ENCODE measurements around the gene POC1A. TPM values are rescaled to one million over a fixed set of nuclear protein-coding genes. Genes with fewer than 3 reads are reported as not detected.
"Not testable (repeated sequence)": the region's sequence is repeated elsewhere in the genome, so short reads cannot be mapped to it uniquely, and the experiment has no call there.

The POC1A gene
- total RNA-seq, 3 donors from 2014 or later = 9.7 to 14.3 (median 11.7) TPM

GRCh38 chr3:52036222-52036694 lies 118.0 kb downstream of the POC1A start:
- DNase-seq (no peak), ATAC-seq (no peak)
- Mint-ChIP-seq H3K4me1 (ENCODE audit: low read depth) (no peaks in the 10 kb centered on the region), H3K9me3 (no peaks in the 10 kb centered on the region), H3K4me3 (no peak overlapping the region), H3K27me3 (ENCODE audit: low read depth) (peaks cover 2% of the 10 kb centered on the region), H3K36me3 (ENCODE audit: insufficient read depth) (no peaks in the 10 kb centered on the region)

- no peak overlapping the region for H3K4me3 Mint-ChIP-seq
- no peaks in the 10 kb centered on the region for H3K9me3 Mint-ChIP-seq
- H3K4me1 Mint-ChIP-seq (ENCODE audit: low read depth) = no peaks in the 10 kb centered on the region
- no peaks in the 10 kb centered on the region for H3K36me3 Mint-ChIP-seq (ENCODE audit: insufficient read depth)
- ATAC-seq (no peak), DNase-seq (no peak)
- peaks cover 2% of the 10 kb centered on the region for H3K27me3 Mint-ChIP-seq (ENCODE audit: low read depth)
These were observed 119.6 kb downstream of the POC1A start for GRCh38 chr3:52034651-52035050.

GRCh38 chr3:52034212-52034611 lies 120.0 kb downstream of the POC1A start:
- H3K9me3 Mint-ChIP-seq = no peaks in the 10 kb centered on the region
- H3K36me3 Mint-ChIP-seq (ENCODE audit: insufficient read depth) = no peaks in the 10 kb centered on the region
- H3K4me1 Mint-ChIP-seq (ENCODE audit: low read depth) = no peaks in the 10 kb centered on the region
- no peak overlapping the region for H3K4me3 Mint-ChIP-seq
- DNase-seq (no peak), ATAC-seq (no peak)
- no peaks in the 10 kb centered on the region for H3K27me3 Mint-ChIP-seq (ENCODE audit: low read depth)

- not testable (repeated sequence) for H3K36me3 Mint-ChIP-seq (ENCODE audit: insufficient read depth); H3K4me1 Mint-ChIP-seq (ENCODE audit: low read depth); H3K27me3 Mint-ChIP-seq (ENCODE audit: low read depth); ATAC-seq; DNase-seq; H3K9me3 Mint-ChIP-seq; H3K4me3 Mint-ChIP-seq
These were observed 120.5 kb downstream of the POC1A start for GRCh38 chr3:52033748-52034147.

- ATAC-seq (no peak), DNase-seq (no peak)
- H3K36me3 Mint-ChIP-seq (ENCODE audit: insufficient read depth) = no peaks in the 10 kb centered on the region
- no peaks in the 10 kb centered on the region for H3K9me3 Mint-ChIP-seq
- no peaks in the 10 kb centered on the region for H3K4me1 Mint-ChIP-seq (ENCODE audit: low read depth)
- H3K27me3 Mint-ChIP-seq (ENCODE audit: low read depth) = no peaks in the 10 kb centered on the region
- no peak overlapping the region for H3K4me3 Mint-ChIP-seq
These were observed 121.4 kb downstream of the POC1A start for GRCh38 chr3:52032702-52033408.

GRCh38 chr3:52031896-52032295 lies 122.3 kb downstream of the POC1A start:
- Mint-ChIP-seq H3K4me1 (ENCODE audit: low read depth) (no peaks in the 10 kb centered on the region), H3K27me3 (ENCODE audit: low read depth) (no peaks in the 10 kb centered on the region), H3K4me3 (no peak overlapping the region), H3K9me3 (no peaks in the 10 kb centered on the region), H3K36me3 (ENCODE audit: insufficient read depth) (no peaks in the 10 kb centered on the region)
- DNase-seq = no peak
- no peak for ATAC-seq

- Mint-ChIP-seq H3K36me3 (ENCODE audit: insufficient read depth) (no peaks in the 10 kb centered on the region), H3K4me1 (ENCODE audit: low read depth) (no peaks in the 10 kb centered on the region), H3K27me3 (ENCODE audit: low read depth) (no peaks in the 10 kb centered on the region), H3K9me3 (no peaks in the 10 kb centered on the region), H3K4me3 (no peak overlapping the region)
- ATAC-seq = no peak
- no peak for DNase-seq
These were observed 123.4 kb downstream of the POC1A start for GRCh38 chr3:52030714-52031310.

GRCh38 chr3:52029535-52029934 lies 124.7 kb downstream of the POC1A start:
- ATAC-seq (no peak), DNase-seq (no peak)
- H3K4me1 Mint-ChIP-seq (ENCODE audit: low read depth) = no peaks in the 10 kb centered on the region

GRCh38 chr3:52029053-52029452 lies 125.2 kb downstream of the POC1A start:
- DNase-seq (no peak), ATAC-seq (no peak)
- no peaks in the 10 kb centered on the region for H3K4me1 Mint-ChIP-seq (ENCODE audit: low read depth)
- H3K36me3 Mint-ChIP-seq (ENCODE audit: insufficient read depth) = no peaks in the 10 kb centered on the region
- H3K27me3 Mint-ChIP-seq (ENCODE audit: low read depth) = no peaks in the 10 kb centered on the region
- no peak overlapping the region for H3K4me3 Mint-ChIP-seq
- no peaks in the 10 kb centered on the region for H3K9me3 Mint-ChIP-seq

More at GRCh38 chr3:52029535-52029934, 124.7 kb downstream of the POC1A start:
- Mint-ChIP-seq H3K9me3 (no peaks in the 10 kb centered on the region), H3K36me3 (ENCODE audit: insufficient read depth) (no peaks in the 10 kb centered on the region), H3K4me3 (no peak overlapping the region), H3K27me3 (ENCODE audit: low read depth) (no peaks in the 10 kb centered on the region)

GRCh38 chr3:52028572-52028971 lies 125.7 kb downstream of the POC1A start:
- H3K36me3 Mint-ChIP-seq (ENCODE audit: insufficient read depth) = no peaks in the 10 kb centered on the region
- H3K4me1 Mint-ChIP-seq (ENCODE audit: low read depth) = no peaks in the 10 kb centered on the region
- no peaks in the 10 kb centered on the region for H3K27me3 Mint-ChIP-seq (ENCODE audit: low read depth)
- H3K9me3 Mint-ChIP-seq = no peaks in the 10 kb centered on the region
- ATAC-seq (no peak), DNase-seq (no peak)
- H3K4me3 Mint-ChIP-seq = no peak overlapping the region

GRCh38 chr3:52026041-52026440 lies 128.2 kb downstream of the POC1A start:
- H3K27me3 Mint-ChIP-seq (ENCODE audit: low read depth) = no peaks in the 10 kb centered on the region
- H3K36me3 Mint-ChIP-seq (ENCODE audit: insufficient read depth) = no peaks in the 10 kb centered on the region
- DNase-seq (no peak), ATAC-seq (no peak)
- H3K4me3 Mint-ChIP-seq = no peak overlapping the region
- no peaks in the 10 kb centered on the region for H3K9me3 Mint-ChIP-seq
- H3K4me1 Mint-ChIP-seq (ENCODE audit: low read depth) = no peaks in the 10 kb centered on the region

- H3K4me1 Mint-ChIP-seq (ENCODE audit: low read depth) = no peaks in the 10 kb centered on the region
- no peaks in the 10 kb centered on the region for H3K9me3 Mint-ChIP-seq
- ATAC-seq = no peak
- DNase-seq = no peak
- no peak overlapping the region for H3K4me3 Mint-ChIP-seq
- H3K36me3 Mint-ChIP-seq (ENCODE audit: insufficient read depth) = no peaks in the 10 kb centered on the region
- no peaks in the 10 kb centered on the region for H3K27me3 Mint-ChIP-seq (ENCODE audit: low read depth)
These were observed 128.8 kb downstream of the POC1A start for GRCh38 chr3:52025453-52025852.

Other genes with a start within 250 kb of the POC1A start
- 100 to 1,000 TPM; 164 to 224 (median 219) TPM for gene RRP9, start 212.5 kb downstream of the POC1A start, total RNA-seq
- gene PARP3, start 212.1 kb downstream of the POC1A start, total RNA-seq = 1 to 10 TPM; 6.6 to 9.4 (median 8.7) TPM
- gene GPR62, start 199.0 kb downstream of the POC1A start, total RNA-seq = not detected
- 10 to 100 TPM in 2 of 3 donors, 1 to 10 TPM in 1; 9.8 to 12.3 (median 10.4) TPM for gene PCBP4, start 187.0 kb downstream of the POC1A start, total RNA-seq
- 10 to 100 TPM; 27.4 to 30.9 (median 28.5) TPM for gene ABHD14B, start 180.4 kb downstream of the POC1A start, total RNA-seq
- 10 to 100 TPM; 11.8 to 19.7 (median 12.6) TPM for gene ABHD14A, start 179.4 kb downstream of the POC1A start, total RNA-seq
- gene ACY1, start 170.9 kb downstream of the POC1A start, total RNA-seq = 10 to 100 TPM; 47.6 to 58.1 (median 55.9) TPM
- gene RPL29, start 158.5 kb downstream of the POC1A start, total RNA-seq = 1,000 to 10,000 TPM; 1,732 to 1,841 (median 1,813) TPM
- 10 to 100 TPM; 33.4 to 43.6 (median 38.1) TPM for gene DUSP7, start 97.9 kb downstream of the POC1A start, total RNA-seq
- gene ALAS1, start 43.7 kb upstream of the POC1A start, total RNA-seq = 10 to 100 TPM; 61.8 to 70.9 (median 66.2) TPM
- gene TLR9, start 71.2 kb upstream of the POC1A start, total RNA-seq = under 1 TPM in 1 of 3 donors, not detected in 2; 0.18 TPM
- 10 to 100 TPM; 69.7 to 76.5 (median 72.8) TPM for gene TWF2, start 84.7 kb upstream of the POC1A start, total RNA-seq
- 10 to 100 TPM; 26.6 to 40.0 (median 39.7) TPM for gene PPM1M, start 91.3 kb upstream of the POC1A start, total RNA-seq
- gene WDR82, start 124.2 kb upstream of the POC1A start, total RNA-seq = 100 to 1,000 TPM; 107 to 119 (median 115) TPM
- gene GLYCTK, start 133.4 kb upstream of the POC1A start, total RNA-seq = 10 to 100 TPM; 13.0 to 15.5 (median 13.3) TPM
- 1 to 10 TPM; 6.4 to 8.4 (median 6.6) TPM for gene DNAH1, start 161.9 kb upstream of the POC1A start, total RNA-seq

Data from activated T-cell treated with anti-CD3 and anti-CD28 coated beads, Interleukin-2, amount 50 U/mL, for 4 hours (primary cell).